ENCODE measurements around the gene XYLT1.

XYLT1 gene

DNA sequence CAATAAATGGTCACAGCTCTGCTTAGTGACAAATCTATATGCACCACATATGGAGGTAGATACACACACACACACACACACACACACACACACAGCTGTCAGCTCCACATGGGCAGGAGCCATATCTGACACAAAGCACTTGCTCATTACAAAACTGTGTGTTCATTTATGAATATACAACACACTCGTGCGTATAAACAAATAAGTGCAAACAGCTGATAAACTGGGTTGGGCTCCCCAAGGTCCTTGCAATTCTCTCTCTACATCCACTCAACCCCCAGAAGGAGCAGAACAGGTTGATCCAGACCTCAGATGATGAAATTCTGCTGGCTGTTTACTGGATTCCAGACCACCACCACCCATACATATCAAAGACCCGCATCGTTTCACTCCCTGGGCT lies 140.7 kb downstream of the XYLT1 start:
- no peak overlapping the region for H3K4me3 ChIP-seq (ENCODE audit: low read length)
- DNase-seq (ENCODE audit: low read depth) = no peak
- no peak for TF ChIP-seq CTCF (IDR thresholded peaks at IDR 0.05; ENCODE audit: insufficient read depth, low read depth, low read length, missing control alignments)

DNA sequence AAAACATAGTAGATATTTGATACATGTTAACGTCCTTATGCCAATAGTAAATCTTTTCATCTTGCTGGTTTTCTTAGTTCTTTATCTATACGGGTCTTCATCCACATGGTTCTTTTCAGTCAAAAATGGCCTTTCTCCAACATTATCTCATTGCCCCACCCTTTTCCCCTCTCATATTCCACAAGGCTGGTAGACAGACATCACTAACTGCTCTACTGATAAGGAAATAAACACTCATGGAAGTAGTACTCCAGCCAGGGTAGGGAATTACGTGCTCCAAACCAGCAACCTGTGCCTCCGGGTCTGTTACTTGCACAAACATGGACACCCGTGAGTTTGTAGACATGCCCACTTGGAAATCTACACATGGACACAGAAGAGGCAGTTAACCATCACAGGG lies 141.4 kb downstream of the XYLT1 start:
- no peak for TF ChIP-seq CTCF (IDR thresholded peaks at IDR 0.05; ENCODE audit: insufficient read depth, low read depth, low read length, missing control alignments)
- H3K4me3 ChIP-seq (ENCODE audit: low read length) = no peak overlapping the region
- no peak for DNase-seq (ENCODE audit: low read depth)

- DNase-seq (ENCODE audit: low read depth) = no peak
- TF ChIP-seq CTCF (IDR thresholded peaks at IDR 0.05; ENCODE audit: insufficient read depth, low read depth, low read length, missing control alignments) = no peak
- H3K4me3 ChIP-seq (ENCODE audit: low read length) = no peak overlapping the region
Observed at GRCh38 chr16:17328932-17329331, 141.8 kb downstream of the XYLT1 start.

DNA sequence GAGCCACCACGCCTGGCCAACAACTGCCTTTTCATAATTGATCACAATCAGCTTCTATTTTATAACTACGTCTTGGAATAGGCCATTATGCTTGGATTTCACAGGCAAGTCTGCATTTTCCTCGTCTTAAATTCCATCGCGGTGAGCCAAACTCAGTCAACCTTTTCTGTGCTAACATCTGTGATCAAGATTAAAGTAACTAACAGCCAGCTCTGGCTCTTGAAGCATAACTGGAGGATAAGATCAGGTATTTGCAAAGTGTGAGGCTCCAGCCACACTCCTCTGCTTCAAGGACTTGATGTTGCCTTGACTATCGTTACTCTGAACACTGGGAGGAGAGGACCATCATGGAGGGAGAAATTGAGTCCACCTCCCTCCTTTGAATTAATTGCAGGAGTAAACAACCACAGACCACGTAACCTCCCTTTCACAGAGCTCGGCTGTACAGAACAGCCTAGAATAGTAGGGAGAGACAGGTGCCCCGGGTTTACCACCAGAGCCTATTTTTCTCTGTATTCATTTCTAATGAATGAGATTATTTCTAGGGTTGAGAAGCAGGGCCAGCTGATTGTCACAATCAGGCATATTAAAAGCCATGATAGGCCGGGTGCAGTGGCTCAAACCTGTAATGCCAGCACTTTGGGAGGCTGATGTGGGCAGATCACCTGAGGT lies 143.0 kb downstream of the XYLT1 start:
- no peak overlapping the region for H3K4me3 ChIP-seq (ENCODE audit: low read length)
- DNase-seq (ENCODE audit: low read depth) = no peak
- no peak for TF ChIP-seq CTCF (IDR thresholded peaks at IDR 0.05; ENCODE audit: insufficient read depth, low read depth, low read length, missing control alignments)

GRCh38 chr16:17325476-17326143 lies 145.2 kb downstream of the XYLT1 start:
- H3K4me3 ChIP-seq (ENCODE audit: low read length) = no peak overlapping the region
- no peak for TF ChIP-seq CTCF (IDR thresholded peaks at IDR 0.05; ENCODE audit: insufficient read depth, low read depth, low read length, missing control alignments)
- no peak for DNase-seq (ENCODE audit: low read depth)

DNA sequence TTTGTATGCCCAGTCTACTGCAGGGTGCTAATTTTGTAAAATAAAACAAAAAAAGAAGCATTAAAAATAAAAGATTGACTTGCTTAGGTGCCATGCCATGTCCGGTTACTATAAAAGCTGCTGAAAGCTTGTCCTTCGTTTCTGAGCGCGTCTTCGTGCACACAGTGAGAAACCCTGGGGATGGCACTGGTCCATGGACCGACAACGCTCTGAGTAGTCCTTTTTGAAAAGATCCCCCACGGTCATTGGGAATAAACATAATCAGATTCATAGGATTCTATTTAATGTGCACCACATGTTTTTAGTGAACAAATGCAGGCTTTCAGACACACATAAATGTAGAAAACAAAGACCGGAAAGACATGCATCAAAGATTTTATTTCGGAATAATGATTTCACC lies 146.3 kb downstream of the XYLT1 start:
- no peak for DNase-seq (ENCODE audit: low read depth)
- TF ChIP-seq CTCF (IDR thresholded peaks at IDR 0.05; ENCODE audit: insufficient read depth, low read depth, low read length, missing control alignments) = no peak
- H3K4me3 ChIP-seq (ENCODE audit: low read length) = no peak overlapping the region

- no peak for DNase-seq (ENCODE audit: low read depth)
- no peak for TF ChIP-seq CTCF (IDR thresholded peaks at IDR 0.05; ENCODE audit: insufficient read depth, low read depth, low read length, missing control alignments)
- H3K4me3 ChIP-seq (ENCODE audit: low read length) = no peak overlapping the region
Observed at GRCh38 chr16:17323171-17323570, 147.6 kb downstream of the XYLT1 start.
